NCI-H146 treated with DMSO at 0.1 percent for 48 hours (cell line): ENCODE data around the gene UBE2D2.
"Not testable (repeated sequence)": the region's sequence is repeated elsewhere in the genome, so short reads cannot be mapped to it uniquely, and the experiment has no call there.

Experiments
- DNase-seq: peaks from one replicate; lab custom pipeline; 2025; ENCODE audit not compliant: unreplicated experiment; lab: John Stamatoyannopoulos, UW

Gene UBE2D2

DNA sequence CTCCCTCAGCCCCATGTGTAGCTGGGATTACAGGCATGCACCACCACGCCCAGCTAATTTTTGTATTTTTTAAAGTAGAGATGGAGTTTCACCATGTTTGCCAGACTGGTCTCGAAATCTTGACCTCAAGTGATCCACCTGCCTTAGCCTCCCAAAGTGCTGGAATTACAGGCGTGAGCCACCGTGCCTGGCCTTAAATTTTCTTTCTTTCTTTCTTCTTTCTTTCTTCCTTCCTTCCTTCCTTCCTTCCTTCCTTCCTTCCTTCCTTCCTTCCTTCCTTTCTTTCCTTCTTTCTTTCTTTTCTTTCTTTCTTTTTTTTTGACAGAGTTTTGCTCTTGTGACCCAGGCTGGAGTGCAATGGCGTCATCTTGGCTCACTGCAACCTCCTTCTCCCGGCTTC, 14.5 kb upstream of the UBE2D2 start:
- not testable (repeated sequence) for DNase-seq

DNA sequence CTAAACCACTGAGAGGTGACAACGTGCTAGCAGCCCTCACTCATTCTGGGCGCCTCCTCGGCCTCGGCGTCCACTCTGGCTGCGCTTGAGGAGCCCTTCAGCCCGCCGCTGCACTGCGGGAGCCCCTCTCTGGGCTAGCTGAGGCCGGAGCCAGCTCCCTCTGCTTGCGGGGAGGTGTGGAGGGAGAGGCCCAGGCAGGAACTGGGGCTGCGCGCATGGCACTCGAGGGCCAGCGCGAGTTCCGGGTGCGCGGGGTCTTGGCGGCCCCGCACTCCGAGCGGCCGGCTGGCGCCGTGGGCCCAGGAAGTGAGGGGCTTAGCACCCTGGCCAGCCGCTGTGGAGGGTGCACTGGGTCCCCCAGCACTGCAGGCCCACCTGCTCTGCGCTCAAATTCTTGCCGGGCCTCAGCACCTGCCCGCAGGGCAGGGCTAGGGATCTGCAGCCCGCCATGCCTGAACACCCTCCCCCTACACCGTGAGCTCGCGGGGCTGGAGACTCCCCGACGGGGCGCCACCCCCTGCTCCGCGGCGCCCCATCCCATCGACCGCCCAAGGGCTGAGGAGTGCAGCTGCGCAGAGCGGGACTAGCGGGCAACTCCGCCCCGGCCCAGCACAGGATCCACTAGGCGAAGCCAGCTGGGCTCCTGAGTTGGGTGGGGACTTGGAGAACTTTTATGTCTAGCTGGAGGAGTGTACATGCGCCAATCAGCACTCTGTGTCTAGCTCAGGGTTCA, 11.8 kb upstream of the UBE2D2 start:
- no peak for DNase-seq

DNA sequence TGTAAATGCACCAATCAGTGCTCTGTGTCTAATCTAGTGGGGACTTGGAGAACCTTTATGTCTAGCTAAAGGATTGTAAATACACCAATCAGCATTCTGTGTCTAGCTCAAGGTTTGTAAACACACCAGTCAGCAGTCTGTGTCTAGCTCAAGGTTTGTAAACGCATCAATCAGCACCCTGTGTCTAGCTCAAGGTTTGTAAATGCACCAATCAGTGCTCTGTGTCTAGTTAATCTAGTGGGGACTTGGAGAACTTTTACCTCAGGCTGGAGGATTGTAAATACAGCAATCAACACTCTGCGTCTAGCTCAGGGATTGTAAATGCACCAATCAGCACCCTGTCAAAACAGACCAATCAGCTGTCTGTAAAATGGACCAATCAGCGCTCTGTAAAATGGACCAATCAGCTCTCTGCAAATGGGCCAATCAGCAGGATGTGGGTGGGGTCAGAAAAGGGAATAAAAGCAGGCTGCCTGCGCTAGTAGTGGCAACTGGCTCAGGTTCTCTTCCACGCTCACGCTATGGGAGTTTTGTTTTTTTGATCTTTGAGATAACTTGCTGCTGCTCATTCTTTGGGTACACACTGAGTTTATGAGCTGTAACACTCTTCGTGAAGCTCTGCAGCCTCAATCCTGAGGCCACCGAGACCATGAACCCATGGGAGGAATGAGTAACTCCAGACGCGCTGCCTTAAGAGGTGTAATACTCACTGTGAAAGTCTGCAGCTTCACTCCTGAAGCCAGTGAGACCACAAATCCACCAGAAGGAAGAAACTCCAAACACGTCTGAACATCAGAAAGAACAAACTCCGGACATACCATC, 10.9 kb upstream of the UBE2D2 start:
- DNase-seq = not testable (repeated sequence)

- DNase-seq = no peak
Measured at GRCh38 chr5:139551191-139551889, 9.8 kb upstream of the UBE2D2 start.

DNA sequence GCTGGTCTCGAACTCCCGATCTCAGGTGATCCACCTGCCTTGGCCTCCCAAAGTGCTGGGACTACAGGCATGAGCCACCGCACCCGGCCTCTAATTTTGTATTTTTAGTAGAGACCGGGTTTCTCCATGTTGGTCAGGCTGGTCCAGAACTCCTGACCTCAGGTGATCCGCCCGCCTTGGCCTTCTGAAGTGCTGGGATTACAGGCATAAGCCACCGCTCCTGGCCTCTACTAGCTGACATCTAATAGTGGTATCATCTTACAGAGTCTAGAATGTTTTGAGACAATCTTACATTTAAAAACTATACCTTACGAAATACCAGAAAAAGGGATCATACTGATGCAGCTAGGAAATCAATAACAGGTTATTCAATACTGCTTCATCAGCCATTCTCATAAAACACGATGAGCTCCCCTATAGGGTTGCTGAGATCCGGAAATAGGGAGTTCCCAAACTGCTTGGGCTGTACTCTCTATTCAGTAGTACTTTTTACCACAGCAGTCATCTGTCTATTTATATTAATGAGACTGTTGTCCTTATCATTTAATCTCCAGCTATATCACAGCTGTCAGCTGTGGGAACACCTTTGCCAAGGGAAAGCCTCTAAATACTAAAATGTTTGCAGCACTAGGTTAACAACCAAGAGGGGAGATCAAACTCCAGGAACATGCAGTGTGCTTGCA, 8.1 kb upstream of the UBE2D2 start:
- no peak for DNase-seq

- DNase-seq = no peak
Measured at GRCh38 chr5:139554264-139554663, 6.9 kb upstream of the UBE2D2 start.

GRCh38 chr5:139557811-139558210, 3.3 kb upstream of the UBE2D2 start:
- DNase-seq = no peak

- DNase-seq = no peak
Measured at GRCh38 chr5:139561655-139562451, 714 bp downstream of the UBE2D2 start.

GRCh38 chr5:139562847-139563246, 1.7 kb downstream of the UBE2D2 start:
- no peak for DNase-seq

- DNase-seq = no peak
Measured at GRCh38 chr5:139565411-139566305, 4.5 kb downstream of the UBE2D2 start.

GRCh38 chr5:139566611-139567010, 5.5 kb downstream of the UBE2D2 start:
- no peak for DNase-seq

GRCh38 chr5:139569270-139569955, 8.3 kb downstream of the UBE2D2 start:
- DNase-seq = no peak

GRCh38 chr5:139571543-139571942, 10.4 kb downstream of the UBE2D2 start:
- no peak for DNase-seq

DNA sequence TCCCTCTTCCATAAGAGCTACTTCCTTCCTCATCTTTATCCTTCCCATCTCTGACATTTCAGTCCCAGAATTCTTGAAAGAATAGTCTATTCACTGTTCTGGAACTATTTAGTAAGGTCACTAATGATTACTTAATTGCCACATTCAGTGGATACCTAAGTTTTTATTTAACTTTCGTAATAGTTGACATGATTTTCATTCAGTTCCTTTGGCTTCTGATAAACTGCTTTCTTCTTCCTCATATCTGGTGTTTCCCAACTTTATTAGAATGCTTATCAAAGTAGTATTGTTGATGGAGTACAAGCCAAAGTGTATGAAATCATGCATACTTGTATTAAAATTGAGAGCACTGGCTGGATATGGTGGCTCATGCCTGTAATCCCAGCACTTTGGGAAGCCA, 10.8 kb downstream of the UBE2D2 start:
- no peak for DNase-seq

GRCh38 chr5:139574641-139575312, 13.6 kb downstream of the UBE2D2 start:
- no peak for DNase-seq

GRCh38 chr5:139575313-139575646, 14.1 kb downstream of the UBE2D2 start:
- DNase-seq = no peak

DNA sequence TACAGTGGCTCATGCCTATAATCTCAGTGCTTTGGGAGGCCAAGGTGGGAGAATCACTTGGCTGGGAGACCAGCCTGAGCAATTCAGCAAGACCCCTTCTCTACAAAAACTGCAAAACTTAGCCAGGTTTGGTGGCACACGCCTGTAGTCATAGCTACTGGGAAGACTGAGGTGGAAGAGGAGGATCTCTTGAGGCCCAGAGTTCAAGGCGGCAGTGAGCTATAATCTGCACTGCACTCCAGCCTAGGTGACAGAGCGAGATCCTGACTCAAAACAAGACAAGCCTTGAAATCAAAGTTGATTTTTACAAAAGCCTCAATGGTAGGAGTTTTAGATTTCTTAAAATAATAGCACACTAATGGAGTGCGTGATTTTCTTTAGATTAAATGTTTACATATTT, 14.6 kb downstream of the UBE2D2 start:
- DNase-seq = no peak

- DNase-seq = no peak
Measured at GRCh38 chr5:139577689-139578290, 16.7 kb downstream of the UBE2D2 start.
